ENCODE measurements around the gene MLYCD.

MLYCD gene

GRCh38 chr16:83972256-83973008 is 73.5 kb downstream of the MLYCD start:
- DNase-seq, result no peak

GRCh38 chr16:83973077-83973476 is 74.2 kb downstream of the MLYCD start:
- DNase-seq, result no peak

GRCh38 chr16:83973581-83974385 is 74.9 kb downstream of the MLYCD start:
- DNase-seq, result no peak

- DNase-seq, result no peak
Measured at GRCh38 chr16:83974475-83974874, 75.6 kb downstream of the MLYCD start.

GRCh38 chr16:83975590-83976260 is 76.8 kb downstream of the MLYCD start:
- no peak for DNase-seq
